Measurements from ENCODE around the gene MAP6.

DNA sequence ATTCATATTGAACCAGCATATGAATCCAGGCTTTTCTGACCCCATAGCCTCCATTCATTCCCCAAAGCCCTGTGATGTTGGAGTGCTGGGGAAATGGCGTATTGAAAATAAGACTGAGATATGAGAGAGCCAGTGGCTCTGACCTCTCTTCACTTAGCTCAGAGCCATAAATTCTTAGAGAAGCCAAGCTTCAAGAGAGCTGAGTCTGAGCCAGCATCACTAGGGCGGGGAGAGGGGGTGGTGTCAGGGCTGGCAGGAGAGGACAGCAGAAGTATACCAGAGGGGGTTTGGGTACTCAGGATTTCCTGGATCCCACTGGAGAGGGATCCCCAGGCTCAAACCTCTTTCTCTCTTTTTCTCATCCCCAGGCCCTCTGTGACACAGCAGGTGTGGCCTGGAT, 32.1 kb upstream of the MAP6 start:
- TF ChIP-seq, protein P1, sequence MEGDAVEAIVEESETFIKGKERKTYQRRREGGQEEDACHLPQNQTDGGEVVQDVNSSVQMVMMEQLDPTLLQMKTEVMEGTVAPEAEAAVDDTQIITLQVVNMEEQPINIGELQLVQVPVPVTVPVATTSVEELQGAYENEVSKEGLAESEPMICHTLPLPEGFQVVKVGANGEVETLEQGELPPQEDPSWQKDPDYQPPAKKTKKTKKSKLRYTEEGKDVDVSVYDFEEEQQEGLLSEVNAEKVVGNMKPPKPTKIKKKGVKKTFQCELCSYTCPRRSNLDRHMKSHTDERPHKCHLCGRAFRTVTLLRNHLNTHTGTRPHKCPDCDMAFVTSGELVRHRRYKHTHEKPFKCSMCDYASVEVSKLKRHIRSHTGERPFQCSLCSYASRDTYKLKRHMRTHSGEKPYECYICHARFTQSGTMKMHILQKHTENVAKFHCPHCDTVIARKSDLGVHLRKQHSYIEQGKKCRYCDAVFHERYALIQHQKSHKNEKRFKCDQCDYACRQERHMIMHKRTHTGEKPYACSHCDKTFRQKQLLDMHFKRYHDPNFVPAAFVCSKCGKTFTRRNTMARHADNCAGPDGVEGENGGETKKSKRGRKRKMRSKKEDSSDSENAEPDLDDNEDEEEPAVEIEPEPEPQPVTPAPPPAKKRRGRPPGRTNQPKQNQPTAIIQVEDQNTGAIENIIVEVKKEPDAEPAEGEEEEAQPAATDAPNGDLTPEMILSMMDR (IDR thresholded peaks at IDR 0.05), result no peak
- TF ChIP-seq POLR2AphosphoS5 (IDR thresholded peaks at IDR 0.05), result no peak
- TF ChIP-seq EP300 (IDR thresholded peaks at IDR 0.05), result no peak
